HPDE6-E6E7 (cell line): ENCODE results near the gene RILPL2.
"Not testable (repeated sequence)": the region's sequence is repeated elsewhere in the genome, so short reads cannot be mapped to it uniquely, and the experiment has no call there.

Source experiments
- DNase-seq: peaks from one replicate; pipeline ENCODE4 v3.0.0; 2011; ENCODE audit warnings: missing footprints; ENCODE audit errors: extremely low spot score

The RILPL2 gene

DNA sequence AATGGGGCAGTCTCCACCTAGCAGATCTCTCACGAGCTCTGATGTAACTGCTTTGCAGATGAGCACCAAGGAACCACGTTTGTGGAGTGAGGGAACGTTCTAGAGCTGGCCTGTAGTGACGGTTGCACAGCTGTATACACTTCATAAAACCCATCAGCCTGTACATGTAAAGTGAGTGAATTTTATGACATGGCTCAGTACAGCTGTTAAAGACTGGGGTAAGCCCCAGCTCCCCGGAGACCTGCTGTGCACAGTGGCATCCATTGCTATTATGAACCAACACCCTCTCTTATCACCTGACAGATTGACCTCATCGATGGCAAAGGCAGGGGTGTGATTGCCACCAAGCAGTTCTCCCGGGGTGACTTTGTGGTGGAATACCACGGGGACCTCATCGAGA lies 31.9 kb downstream of the RILPL2 start:
- no peak for DNase-seq

DNA sequence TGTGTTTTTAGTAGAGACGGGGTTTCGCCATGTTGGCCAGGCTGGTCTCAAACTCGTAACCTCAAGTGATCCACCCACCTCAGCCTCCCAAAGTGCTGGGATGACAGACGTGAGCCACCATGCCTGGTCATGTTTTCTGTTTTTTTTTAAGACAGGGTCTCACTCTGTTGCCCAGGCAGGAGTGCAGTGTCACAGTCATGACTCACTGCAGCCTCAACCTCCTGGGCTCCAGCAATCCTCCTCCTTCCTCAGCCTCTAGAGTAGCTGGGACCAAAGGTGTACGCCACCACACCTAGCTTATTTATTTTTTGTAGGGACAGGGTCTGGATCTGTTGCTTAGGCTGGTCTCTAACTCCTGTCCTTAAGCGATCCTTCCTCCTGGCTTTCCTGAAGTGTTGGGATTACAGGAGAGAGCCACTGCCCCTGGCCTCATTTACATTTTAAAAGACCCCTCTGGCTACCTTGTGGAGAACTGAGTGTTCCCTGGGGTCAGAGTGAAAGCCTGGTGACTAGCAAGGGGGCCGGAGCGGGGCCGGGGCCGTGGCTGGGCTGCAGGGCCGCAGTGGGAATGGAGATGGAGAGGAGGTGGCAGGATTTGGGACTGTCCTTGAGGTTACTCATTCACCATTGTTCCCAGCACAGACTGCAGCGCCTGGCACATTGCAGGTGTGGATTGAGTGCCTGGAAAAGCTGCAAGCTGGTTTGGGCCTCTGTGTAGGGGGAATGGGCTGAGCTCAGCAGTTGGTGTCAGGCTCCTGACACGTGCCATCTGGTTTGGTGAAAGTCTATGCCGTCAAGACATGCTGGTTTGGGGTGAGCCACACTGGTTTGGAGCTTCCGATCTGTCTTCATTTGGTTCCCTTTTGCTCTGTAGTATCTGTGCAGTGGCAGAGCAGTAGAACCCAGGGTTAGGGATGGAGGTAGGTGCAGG lies 34.5 kb downstream of the RILPL2 start:
- DNase-seq = no peak

DNA sequence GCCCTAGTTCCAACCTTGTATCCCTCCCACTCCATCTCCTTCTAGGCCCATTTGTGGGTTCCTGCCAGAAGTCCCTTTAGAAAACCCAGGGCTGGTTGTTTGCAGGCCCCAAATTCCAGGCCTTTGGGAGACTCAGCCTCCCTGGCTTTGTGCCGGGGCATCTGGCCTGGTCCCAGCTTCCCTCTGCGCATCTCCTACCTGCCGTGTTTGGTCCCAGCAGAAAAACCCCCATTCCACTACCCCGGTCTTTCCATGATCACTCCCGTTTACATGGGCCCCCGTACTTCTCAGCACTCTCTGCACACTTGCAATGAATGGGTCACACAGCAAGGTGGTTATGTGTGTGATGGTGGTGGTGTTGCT lies 37.2 kb downstream of the RILPL2 start:
- no peak for DNase-seq

DNA sequence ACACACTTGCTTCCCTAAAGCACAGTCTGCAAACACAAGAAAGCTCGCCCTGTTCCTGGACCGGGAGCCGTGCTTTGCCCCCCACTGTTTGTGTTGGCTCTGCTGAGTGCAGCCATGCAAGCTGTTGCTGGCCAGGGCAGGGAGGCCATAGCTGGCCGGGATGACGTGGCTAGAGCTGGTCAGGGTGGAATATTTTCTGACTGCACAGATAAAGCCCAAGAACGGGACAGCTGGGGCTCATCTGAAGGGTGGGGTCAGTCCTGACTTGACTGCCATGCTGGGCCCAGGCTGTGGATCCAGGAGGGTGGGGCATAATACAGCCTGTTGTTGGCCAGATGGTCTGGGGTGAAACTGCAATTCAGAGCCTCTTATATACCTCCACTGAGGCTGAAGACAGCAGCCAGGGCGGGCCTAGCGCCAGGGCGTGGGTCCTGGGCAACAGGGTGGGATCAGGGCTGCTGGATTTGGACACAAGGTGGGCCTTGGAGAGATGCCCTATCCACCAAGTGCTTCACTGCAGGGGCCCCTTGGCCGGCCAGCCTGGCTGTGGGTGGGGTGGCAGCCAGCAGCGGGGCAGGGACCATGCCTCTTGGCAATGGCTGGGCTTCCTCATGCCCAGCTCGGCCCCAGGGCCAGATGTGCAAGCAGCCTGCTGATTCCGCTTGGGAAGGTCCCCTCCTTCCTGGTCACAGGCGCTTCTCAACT lies 37.8 kb downstream of the RILPL2 start:
- DNase-seq = no peak

DNA sequence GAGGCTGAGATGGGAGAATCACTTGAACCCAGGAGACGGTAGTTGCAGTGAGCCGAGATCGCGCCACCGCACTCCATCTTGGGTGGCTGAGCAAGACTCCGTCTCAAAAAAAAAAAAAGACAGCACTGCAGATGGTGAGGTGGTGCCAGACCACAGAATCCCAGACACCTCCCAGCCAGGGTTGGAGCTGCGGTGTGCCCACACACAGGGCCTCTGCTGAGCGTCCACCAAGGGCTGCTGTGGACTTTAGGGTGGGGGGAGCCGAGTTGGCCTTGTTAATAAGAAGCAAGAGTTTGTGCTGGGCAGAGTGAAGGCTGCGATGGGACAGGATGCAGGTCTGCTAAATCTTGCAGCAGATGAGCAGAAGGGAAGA lies 38.3 kb downstream of the RILPL2 start:
- DNase-seq = no peak

DNA sequence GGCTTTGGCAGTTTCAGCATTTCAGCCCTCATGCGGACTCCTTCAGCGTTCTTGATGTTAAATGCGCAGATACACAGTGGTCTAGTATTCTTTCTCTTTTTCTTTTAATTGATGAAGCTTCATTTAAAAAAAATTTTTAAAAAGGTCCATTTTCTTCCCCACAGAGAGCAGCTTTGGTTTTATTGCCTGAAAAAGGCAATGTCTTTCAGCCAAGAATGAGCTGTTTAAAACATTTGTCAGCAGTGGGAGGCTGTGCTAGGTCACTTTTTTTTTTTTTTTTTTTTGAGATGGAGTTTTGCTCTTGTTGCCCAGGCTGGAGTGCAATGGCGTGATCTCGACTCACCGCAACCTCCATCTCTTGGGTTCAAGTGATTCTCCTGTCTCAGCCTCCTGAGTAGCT lies 39.1 kb downstream of the RILPL2 start:
- no peak for DNase-seq

DNA sequence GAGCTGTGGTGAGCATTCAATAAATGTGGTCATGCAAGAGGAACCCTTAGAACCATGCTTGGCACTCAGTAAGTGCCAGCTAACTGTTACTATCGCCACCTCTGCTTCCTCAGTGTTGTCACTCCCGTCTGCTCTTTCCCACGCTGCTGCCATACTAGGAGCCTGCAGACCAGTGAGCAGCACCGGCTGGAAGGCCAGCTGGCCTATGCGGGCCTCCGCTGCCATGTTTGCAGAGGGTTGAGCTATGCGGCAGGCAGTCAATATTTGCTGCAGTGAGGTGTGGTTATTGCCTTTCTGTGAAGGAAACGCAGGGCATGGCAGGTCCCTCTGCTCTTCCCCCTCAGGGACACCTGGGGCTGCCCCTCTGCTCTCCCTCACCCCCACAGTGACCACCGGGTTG lies 39.5 kb downstream of the RILPL2 start:
- DNase-seq = no peak

DNA sequence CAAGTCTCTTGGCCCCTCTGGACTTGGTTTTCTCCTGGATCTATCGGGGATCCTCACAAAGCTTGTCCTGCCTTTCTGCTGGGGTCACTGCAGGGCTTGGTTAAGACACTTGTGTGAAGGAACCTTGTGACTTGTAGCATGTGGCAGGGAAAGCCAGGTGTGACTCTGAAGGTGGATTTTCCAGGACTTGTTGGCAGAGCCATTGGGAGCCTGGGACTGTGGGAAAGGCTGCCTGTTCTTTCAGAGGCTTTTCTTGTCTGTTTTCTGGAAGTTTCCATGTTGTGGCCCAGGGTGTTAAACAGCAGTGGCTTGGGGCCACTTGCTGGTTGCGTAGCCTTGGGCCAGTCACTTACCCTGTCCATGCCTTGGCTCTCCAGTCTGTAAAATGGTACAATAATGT lies 39.9 kb downstream of the RILPL2 start:
- DNase-seq = no peak

DNA sequence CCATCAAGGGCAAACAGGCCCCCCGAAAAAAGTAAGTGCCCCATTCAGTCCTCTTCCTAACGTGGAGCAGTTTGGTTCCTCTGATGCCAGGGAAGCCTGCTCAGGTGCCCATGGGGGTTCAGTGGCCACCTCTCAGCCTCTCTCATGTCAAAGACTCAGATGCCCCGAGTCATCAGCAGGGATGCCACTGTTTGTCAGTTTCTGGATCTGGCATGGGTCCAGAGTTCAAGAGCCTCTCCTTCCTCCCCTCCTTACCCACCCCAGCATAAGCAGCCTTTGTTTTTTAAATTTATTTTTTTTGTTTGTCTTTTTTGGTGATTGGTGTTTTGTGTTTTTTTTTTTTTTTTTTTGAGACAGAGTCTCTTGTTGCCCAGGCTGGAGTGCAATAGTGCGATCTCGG lies 41.2 kb downstream of the RILPL2 start:
- DNase-seq = no peak

DNA sequence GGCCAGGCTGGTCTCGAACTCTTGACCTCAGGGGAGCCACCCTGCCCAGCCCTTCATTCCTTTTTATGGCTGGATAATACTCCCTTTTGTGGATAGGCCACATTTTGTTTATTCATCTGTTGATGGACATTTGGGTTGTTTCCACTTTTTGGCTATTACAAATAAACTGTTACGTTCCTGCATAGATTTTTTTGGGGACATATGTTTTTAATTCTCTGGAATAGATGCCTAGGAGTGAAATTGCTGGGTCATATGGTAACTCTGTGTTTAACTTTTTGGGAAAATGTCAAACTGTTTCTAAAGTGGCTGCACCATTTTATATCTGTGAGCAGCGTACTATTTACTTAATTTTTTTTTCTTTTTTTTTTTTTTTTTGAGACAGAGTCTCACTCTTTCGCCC lies 42.7 kb downstream of the RILPL2 start:
- DNase-seq = no peak

DNA sequence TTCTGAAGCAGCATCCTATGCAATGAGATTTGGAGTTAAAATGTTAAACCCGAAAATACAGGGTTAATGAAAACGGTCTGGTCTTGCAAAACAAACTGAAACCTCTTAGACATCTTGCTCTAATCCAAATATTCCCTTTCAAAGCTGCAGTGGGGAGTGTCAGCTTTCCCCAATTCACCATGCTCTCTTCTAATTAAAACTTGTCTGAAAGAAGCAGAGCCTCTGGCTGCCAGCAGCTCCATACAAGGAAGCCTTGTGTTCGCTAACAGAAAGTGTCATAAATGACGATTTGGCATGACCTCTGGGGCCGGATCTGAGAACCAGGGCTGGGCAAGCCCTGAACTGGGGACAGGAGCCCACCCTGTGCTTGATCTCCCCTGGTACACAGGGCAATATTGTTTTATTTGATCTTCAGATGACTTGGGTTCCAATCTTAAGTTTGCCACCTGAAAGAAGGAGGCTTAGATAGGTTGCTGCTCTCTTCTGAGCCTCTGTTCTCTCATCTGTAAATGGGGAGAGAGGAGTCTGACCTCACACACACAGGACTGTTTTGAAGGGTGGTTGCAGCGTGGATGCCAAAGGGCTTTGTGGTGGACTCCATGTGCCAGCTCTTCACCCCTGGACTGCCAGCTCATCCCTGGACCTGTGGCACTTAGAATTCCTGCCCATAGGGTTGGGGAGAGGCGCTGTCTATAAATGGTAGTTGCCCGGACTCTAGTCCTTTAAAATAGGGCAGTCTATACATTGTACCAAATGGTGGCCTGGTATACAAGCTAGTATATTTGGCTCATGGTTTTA lies 44.7 kb downstream of the RILPL2 start:
- no peak for DNase-seq

DNA sequence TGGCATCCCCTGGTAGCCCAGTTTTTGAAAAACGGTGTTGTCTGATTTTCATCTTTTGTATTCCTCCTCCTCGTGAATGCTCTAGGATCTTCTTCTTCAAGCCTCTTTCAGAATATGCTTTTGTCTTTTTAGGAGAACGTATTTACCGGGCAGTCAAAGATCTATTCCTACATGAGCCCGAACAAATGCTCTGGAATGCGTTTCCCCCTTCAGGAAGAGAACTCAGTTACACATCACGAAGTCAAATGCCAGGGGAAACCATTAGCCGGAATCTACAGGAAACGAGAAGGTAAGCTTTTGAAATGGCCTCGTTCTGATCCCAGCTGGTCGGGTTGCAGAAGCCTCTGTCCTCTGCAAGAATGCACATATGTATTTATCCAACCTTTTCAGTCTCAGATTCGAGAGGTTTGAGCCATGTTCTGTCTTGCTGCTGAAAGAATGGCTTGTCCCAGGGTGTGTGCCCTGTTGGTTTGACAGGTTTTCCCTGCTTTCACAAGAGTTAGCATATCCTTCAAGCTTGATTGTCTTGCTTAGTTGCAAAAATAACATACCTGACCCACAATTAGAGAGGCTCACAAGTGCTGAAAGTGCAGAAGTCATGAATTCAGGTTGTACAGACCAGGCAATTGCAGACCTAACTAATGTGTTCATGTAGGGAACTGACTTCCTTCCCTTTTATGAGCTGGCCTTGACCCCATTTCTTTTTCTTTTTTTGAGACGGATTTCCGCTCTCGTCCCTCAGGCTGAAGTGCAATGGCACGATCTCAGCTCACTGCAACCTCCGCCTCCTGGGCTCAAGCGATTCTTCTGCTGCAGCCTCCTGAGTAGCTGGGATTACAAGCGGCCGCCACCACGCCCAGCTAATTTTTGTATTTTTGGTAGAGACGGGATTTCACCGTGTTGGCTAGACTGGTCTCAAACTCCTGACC lies 45.7 kb downstream of the RILPL2 start:
- no peak for DNase-seq

DNA sequence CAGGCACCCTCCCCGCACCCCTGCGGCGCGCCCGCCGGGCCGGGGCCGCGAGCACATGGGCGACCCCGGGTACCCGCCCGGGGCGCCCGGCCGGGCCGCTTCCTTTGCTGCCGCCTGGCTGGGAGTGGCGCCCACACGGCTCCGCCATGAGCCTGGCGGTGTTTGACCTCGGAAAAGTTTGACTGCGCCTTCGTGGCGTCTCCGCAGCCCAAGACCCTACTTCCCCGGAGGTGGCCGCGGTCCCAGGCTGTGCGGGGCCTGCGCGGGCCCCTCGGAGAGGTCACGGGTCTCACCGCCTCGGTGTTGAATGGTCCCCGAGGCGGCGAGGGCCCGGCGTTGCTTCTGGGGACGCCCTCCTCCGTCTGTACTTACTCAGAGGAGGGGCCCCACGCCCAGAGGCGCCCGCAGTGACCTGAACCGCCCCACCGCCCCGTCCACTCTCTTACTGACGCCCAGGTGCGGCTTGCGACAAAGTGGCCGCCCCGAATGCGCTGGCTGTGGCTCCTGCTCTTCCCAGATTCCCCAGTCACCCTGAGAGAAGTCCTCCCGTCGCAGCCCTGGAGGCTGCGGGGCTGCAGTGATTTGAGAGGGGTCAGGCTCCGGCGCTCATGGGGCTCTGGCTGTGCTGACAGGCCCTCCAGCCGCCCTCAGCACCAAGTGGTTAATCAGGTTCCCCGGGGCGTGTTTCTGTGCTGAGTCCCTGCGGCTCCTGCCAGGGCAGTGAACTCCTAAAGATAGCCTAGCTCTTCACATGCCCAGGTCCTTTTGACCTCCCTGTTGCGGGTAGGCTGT lies 46.7 kb downstream of the RILPL2 start:
- DNase-seq = peak; percentile 54

DNA sequence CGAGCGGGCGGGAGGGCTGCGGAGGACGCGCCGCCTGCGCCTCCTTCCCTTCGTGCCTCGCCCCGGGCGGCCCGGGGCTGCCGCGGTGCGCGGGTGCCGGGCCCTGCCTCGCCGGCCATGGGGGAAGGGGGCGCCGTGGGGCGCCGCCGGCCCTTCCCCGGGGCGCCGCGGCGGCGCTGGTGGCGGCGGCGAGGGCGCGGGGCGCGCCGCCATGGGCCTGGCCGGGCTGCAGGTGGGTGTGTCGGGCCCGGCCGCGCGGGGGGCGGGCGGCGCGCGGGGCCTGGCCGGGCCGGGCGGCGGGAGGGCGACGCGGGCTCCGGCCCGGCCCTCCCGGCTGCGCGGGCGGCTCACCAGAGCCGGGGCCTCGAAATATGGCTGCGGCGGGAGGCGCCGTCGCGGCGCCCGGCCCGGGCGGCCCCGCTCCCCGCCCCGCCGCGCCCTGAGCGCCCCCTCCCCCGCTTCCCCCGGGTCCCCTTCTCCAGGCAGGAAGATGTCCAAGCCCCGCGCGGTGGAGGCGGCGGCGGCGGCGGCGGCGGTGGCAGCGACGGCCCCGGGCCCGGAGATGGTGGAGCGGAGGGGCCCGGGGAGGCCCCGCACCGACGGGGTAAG lies 47.4 kb downstream of the RILPL2 start:
- DNase-seq = no peak

DNA sequence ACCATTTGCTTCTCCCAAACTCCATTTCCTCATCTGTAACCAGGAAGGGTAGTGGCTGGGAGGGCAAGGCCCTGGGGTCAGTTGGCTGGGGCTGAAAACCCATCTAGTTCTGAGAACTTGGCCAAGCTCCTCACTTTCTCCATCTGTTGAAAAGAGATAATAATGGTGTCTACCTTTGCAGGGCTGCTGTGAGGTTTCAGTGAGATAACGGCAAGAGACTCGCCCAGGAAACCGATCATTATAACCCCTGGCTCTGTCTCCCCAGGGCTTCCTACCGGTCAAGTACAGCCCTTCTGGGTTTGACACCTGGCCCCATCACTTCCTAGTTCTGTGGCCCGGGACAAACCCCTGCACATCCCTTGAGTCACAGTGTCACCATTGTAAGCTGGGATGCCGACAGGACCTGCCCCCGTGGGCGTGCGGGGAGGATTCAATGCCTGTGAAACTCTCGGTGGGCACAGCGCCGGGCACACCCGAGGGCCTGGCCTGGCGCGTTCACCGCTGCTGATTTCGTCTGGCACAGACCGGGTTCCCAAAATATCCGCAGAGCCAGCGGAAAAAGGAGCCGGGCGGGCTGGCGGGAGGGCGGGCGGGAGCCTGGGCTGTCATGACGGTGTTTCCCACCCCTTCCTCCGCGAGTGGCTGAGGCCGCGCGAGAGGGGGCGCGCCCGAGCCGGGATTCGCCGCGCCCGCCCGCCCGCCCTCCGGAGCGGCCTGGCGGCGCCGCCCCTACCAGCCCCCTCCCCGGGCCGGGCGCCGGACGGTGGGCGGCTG lies 48.1 kb downstream of the RILPL2 start:
- DNase-seq = peak; percentile 82

DNA sequence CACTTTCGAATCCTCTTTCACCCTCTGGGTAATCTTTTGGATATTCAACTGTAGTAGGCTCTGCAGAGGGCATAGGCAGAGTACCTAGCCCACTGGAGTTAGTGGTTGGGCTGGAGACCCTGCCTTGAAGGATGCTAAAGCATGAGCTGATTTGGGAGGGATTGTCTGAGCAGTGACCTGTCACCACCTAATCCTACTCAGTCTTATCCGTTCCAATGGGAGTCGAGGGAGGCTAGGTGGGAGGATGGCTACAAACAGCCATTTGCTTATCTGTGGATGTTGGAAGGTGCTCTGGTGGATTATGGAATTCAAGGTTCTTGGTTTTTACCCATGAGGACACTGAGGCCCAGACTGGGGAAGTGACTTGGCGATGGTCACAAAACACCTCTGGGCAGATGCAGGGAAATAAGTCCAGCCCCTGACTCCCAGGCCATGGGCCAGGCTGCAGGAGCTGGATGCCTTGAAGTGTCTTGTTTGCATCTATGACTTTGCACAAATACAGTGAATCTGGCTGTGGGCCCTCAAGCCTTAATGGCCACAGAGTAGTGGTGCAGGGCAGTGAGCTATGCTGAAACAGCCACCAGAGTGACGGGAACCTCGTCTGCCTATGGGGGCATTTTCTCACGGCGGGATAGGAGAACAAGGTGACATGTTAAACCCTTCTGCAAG lies 48.8 kb downstream of the RILPL2 start:
- DNase-seq = no peak

DNA sequence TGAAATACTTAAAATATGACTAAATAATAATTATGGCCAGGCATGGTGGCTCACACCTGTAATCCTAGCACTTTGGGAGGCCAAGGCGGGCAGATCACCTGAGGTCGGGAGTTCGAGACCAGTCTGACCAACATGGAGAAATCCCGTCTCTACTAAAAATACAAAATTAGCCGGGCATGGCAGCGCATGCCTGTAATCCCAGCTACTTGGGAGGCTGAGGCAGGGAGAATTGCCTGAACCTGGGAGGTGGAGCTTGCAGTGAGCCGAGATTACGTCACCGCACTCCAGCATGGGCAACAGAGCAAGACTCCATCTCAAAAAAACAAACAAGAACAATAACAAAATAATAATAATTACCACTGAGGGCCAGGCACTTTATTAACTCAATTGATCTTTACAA lies 50.9 kb downstream of the RILPL2 start:
- not testable (repeated sequence) for DNase-seq

DNA sequence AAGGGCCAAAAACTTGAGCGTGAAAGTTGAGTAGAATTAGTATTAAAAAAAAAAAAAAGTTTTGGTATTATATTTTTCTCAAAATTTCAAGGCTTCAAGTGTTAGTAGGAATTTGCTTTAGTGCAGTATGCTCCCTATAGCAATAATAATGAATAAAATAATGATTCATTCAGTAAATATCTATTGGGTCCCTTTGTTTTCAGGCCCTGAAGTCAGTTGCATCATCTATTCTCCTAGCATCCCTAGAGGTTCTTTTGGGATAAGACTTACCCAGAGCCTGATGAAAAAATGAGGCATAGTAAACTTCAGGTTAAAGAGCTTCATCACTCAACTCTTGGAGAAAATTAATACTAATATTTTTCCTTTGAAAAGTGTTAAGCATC lies 51.5 kb downstream of the RILPL2 start:
- peak; percentile 38 for DNase-seq
